ENCODE measurements around the gene TIPRL.

DNA sequence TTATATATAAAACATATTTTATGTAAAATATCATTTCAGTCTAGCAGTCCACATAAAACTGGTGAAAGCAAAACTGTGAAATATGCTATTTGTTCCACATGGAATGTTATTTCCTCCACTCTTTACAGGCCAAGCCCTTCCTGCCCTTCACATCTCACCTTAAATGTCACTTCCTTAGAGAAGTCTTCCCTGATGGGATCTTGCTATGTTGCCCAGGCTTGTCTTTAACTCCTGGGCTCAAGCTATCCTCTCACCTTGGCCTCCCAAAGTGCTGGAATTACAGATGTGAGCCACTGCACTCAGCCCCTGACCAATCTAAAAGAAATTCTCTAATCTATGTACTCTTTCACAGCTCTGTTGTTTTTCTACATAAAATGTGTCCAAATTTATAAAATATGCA is 39.7 kb upstream of the TIPRL start:
- no peak for TF ChIP-seq TAF1 (IDR thresholded peaks at IDR 0.05; ENCODE audit: borderline replicate concordance, low read depth, low read length)
- TF ChIP-seq JUND (IDR thresholded peaks at IDR 0.05), result no peak
